HEK293 (cell line): ENCODE results near the gene SMIM29.

Experiments
- CTCF ChIP-seq: fragments of 450-650 bp; formaldehyde crosslinking; IDR thresholded peaks from 2 replicates; pipeline ENCODE4 v1.5.1; 2016; ENCODE audit warnings: missing biosample characterization, missing genetic modification characterization
- ZBTB48 ChIP-seq: fragments of 450-650 bp; formaldehyde crosslinking; IDR thresholded peaks from 2 replicates; pipeline ENCODE4 v1.5.1; 2016; ENCODE audit warnings: missing biosample characterization, missing genetic modification characterization

GRCh38 chr6:34243131-34243771 is 5.6 kb downstream of the SMIM29 start:
- TF ChIP-seq CTCF (tag by site-specific recombination) (no peak), ZBTB48 (0 out of 2 replicates have a peak, but pooled peaks have one; percentile 26)
